HepG2 (cell line): ENCODE data around the gene ENKUR. TPM values are rescaled to one million over a fixed set of nuclear protein-coding genes. Genes with fewer than 3 reads are reported as not detected.

Source experiments
- CCDC6 ChIP-seq: sonication (generic); formaldehyde crosslinking; IDR thresholded peaks from 2 replicates; pipeline ENCODE4 v1.8.1; 2022; ENCODE audit warnings: mild to moderate bottlenecking, missing genetic modification reagents, moderate library complexity
- EP300 ChIP-seq, 3 experiments: sonication (generic) in 1 of 3; formaldehyde crosslinking in 1 of 3; IDR thresholded peaks; 2 replicates each; pipeline versions ENCODE4 v1.5.1 to v1.6.1; 2011 to 2020; ENCODE audit warnings: low read depth in 2 of 3, low read length in 2 of 3, borderline replicate concordance in 1 of 3, improper control_type of control experiment in 1 of 3, mild to moderate bottlenecking in 1 of 3, missing genetic modification reagents in 1 of 3, moderate library complexity in 1 of 3
- ERF ChIP-seq: IDR thresholded peaks from 2 replicates; pipeline ENCODE4 v1.6.1; 2018; ENCODE audit warnings: missing biosample characterization, missing genetic modification reagents
- GABPB1 ChIP-seq: IDR thresholded peaks from 2 replicates; pipeline ENCODE4 v1.6.1; 2016; ENCODE audit warnings: mild to moderate bottlenecking, missing genetic modification reagents, moderate library complexity, missing compliant biosample characterization
- HMG20A ChIP-seq: IDR thresholded peaks from 2 replicates; pipeline ENCODE4 v1.6.1; 2016; ENCODE audit warnings: borderline replicate concordance
- IKZF4 ChIP-seq: sonication (generic); formaldehyde crosslinking; IDR thresholded peaks from 2 replicates; pipeline ENCODE4 v1.5.1; 2020; ENCODE audit warnings: borderline replicate concordance, mild to moderate bottlenecking, low read depth, missing genetic modification reagents; ENCODE audit errors: not compliant biosample characterization
- PHF21A ChIP-seq: sonication (generic); formaldehyde crosslinking; IDR thresholded peaks from 2 replicates; pipeline ENCODE4 v1.5.0; 2020; ENCODE audit warnings: mild to moderate bottlenecking, missing genetic modification reagents
- PLSCR1 ChIP-seq: sonication (generic); formaldehyde crosslinking; IDR thresholded peaks from 2 replicates; pipeline ENCODE4 v1.5.0; 2020; ENCODE audit warnings: missing genetic modification reagents, mild to moderate bottlenecking, borderline replicate concordance
- RXRB ChIP-seq: IDR thresholded peaks from 2 replicates; pipeline ENCODE4 v1.6.1; 2016; ENCODE audit warnings: borderline replicate concordance, missing genetic modification reagents, missing compliant biosample characterization
- SRSF9 ChIP-seq: fragments of 200-400 bp; formaldehyde crosslinking; IDR thresholded peaks from 2 replicates; pipeline ENCODE4 v1.6.1; 2018; ENCODE audit warnings: borderline replicate concordance, mild to moderate bottlenecking, low read depth, low read length; ENCODE audit not compliant: insufficient read depth, poor library complexity, severe bottlenecking
- TAF1 ChIP-seq: sonication (generic); formaldehyde crosslinking; IDR thresholded peaks from 2 replicates; pipeline ENCODE4 v1.4.0; 2020; ENCODE audit warnings: missing genetic modification reagents
- THAP9 ChIP-seq: sonication (generic); formaldehyde crosslinking; IDR thresholded peaks from 2 replicates; pipeline ENCODE4; 2020; ENCODE audit warnings: missing genetic modification reagents, mild to moderate bottlenecking, borderline replicate concordance
- TOE1 ChIP-seq: sonication (generic); formaldehyde crosslinking; IDR thresholded peaks from 2 replicates; pipeline ENCODE4 v1.4.0; 2020; ENCODE audit warnings: mild to moderate bottlenecking, missing genetic modification reagents
- ZIK1 ChIP-seq: sonication (generic); formaldehyde crosslinking; IDR thresholded peaks from 2 replicates; pipeline ENCODE4 v1.5.0; 2020; ENCODE audit warnings: mild to moderate bottlenecking, low read depth, missing genetic modification reagents, borderline replicate concordance
- ZNF160 ChIP-seq: sonication (generic); formaldehyde crosslinking; IDR thresholded peaks from 2 replicates; pipeline ENCODE4 v1.8.0; 2022; ENCODE audit warnings: mild to moderate bottlenecking, inconsistent platforms, missing genetic modification reagents
- ZNF329 ChIP-seq: sonication (generic); formaldehyde crosslinking; IDR thresholded peaks from 2 replicates; pipeline ENCODE4 v1.9.0; 2021; ENCODE audit warnings: low read depth, mild to moderate bottlenecking, missing genetic modification reagents
- ZNF333 ChIP-seq: sonication (generic); formaldehyde crosslinking; IDR thresholded peaks from 2 replicates; pipeline ENCODE4 v1.4.0; 2020; ENCODE audit warnings: mild to moderate bottlenecking, missing genetic modification reagents, borderline replicate concordance
- ZNF33A ChIP-seq: sonication (generic); formaldehyde crosslinking; IDR thresholded peaks from 2 replicates; pipeline ENCODE4 v1.5.1; 2020; ENCODE audit warnings: missing genetic modification reagents, mild to moderate bottlenecking, moderate library complexity, borderline replicate concordance
- ZNF383 ChIP-seq: sonication (generic); formaldehyde crosslinking; IDR thresholded peaks from 2 replicates; pipeline ENCODE4 v1.4.0; 2020; ENCODE audit warnings: missing genetic modification reagents, mild to moderate bottlenecking, borderline replicate concordance
- ZNF503 ChIP-seq: sonication (generic); formaldehyde crosslinking; IDR thresholded peaks from 2 replicates; pipeline ENCODE4 v1.4.0; 2020; ENCODE audit warnings: missing genetic modification reagents
- ZNF788 ChIP-seq: sonication (generic); formaldehyde crosslinking; IDR thresholded peaks from 2 replicates; pipeline ENCODE4 v1.5.0; 2020; ENCODE audit warnings: mild to moderate bottlenecking, missing genetic modification reagents, borderline replicate concordance
- ZNF83 ChIP-seq: sonication (generic); formaldehyde crosslinking; IDR thresholded peaks from 2 replicates; pipeline ENCODE4 v1.4.0; 2020; ENCODE audit warnings: missing genetic modification reagents, mild to moderate bottlenecking, borderline replicate concordance
- polyA plus RNA-seq, 8 experiments: library from polyadenylated mRNA; depleted of rRNA in 3 of 8; stranded (reverse) in 7 of 8; unstranded in 1 of 8; fragments of >200 nt; fragmentation: Illumina TruSeq in 4 of 8; extraction: Trizol in 4 of 8; gene quantifications; 2 replicates each; pipeline versions ENCODE4 v1.2.1 to v1.2.3, GENCODE V29; 2011 to 2016; ENCODE audit warnings: low read depth in 4 of 8, missing spikeins in 1 of 8, mixed read lengths in 1 of 8; ENCODE audit not compliant: insufficient read depth in 1 of 8
- total RNA-seq, 5 experiments: library from RNA; depleted of rRNA; stranded (reverse); fragments of >200 nt; fragmentation: Illumina TruSeq; extraction: Trizol; gene quantifications; 2 replicates each; pipeline ENCODE4 v1.2.3, GENCODE V29; 2016; ENCODE audit warnings: low read depth in 1 of 5

ENKUR gene
- total and polyA plus RNA-seq, 2 of the 13 experiments (the other 11 are each of a cell fraction or from before 2014, with no cell fraction given): 0.15 TPM

GRCh38 chr10:25016376-25017153 is 607 bp upstream of the ENKUR start, which contains the start of gene THNSL1 (continued):
- TF ChIP-seq ZNF333 (CRISPR knock-in tag) (no peak), ZNF383 (CRISPR knock-in tag) (no peak), THAP9 (CRISPR knock-in tag) (peak; percentile 88), TOE1 (no peak), IKZF4 (CRISPR knock-in tag) (peak; percentile 93), HMG20A (CRISPR knock-in tag) (peak; percentile 4; the same call in 1 of the 2 replicates), PHF21A (peak; percentile 84), PLSCR1 (peak; percentile 78; the same call in 1 of the 2 replicates), CCDC6 (CRISPR knock-in tag) (peak; percentile 87; the same call in 1 of the 2 replicates), TAF1 (CRISPR knock-in tag) (peak; percentile 80), ZIK1 (CRISPR knock-in tag) (peak; percentile 97), EP300 (IDR thresholded peaks at IDR 0.05; ENCODE audit: low read depth in 2 of 2, low read length in 2 of 2) (no peak; a peak in 1 of 4 replicates), EP300 (CRISPR knock-in tag; IDR thresholded peaks at IDR 0.05; ENCODE audit: borderline replicate concordance) (no peak; the same call in 1 of the 2 replicates), RXRB (CRISPR knock-in tag) (peak; percentile 23; the same call in 1 of the 2 replicates), SRSF9 (no peak), GABPB1 (CRISPR knock-in tag) (peak; percentile 80), ZNF503 (CRISPR knock-in tag) (peak; percentile 87), ZNF329 (CRISPR knock-in tag) (0 out of 2 replicates have a peak, but pooled peaks have one; percentile 70), ERF (CRISPR knock-in tag) (peak; percentile 94), ZNF33A (CRISPR knock-in tag) (peak; percentile 97; the same call in 1 of the 2 replicates), ZNF788 (CRISPR knock-in tag) (0 out of 2 replicates have a peak, but pooled peaks have one; percentile 78), ZNF83 (CRISPR knock-in tag) (peak; percentile 74; the same call in 1 of the 2 replicates), ZNF160 (CRISPR knock-in tag) (peak; percentile 96)
